ENCODE measurements around the gene PPM1D. TPM values are rescaled to one million over a fixed set of nuclear protein-coding genes. Genes with fewer than 3 reads are reported as not detected.

PPM1D gene
- total and polyA plus RNA-seq, 2 donors (not counting 1 experiment from before 2014, with no cell fraction given) = 6.5 to 27.2 TPM

GRCh38 chr17:60678118-60678444, 78.1 kb downstream of the PPM1D start:
- Histone ChIP-seq H3K9me3 (ENCODE audit: control extremely low read depth in 1 of 3, control insufficient read depth in 2 of 3, insufficient read depth in 1 of 3, low read length in 2 of 3) (no peaks in the 10 kb centered on the region), H3K79me2 (ENCODE audit: control insufficient read depth, insufficient read depth, low read length) (peaks cover 9% of the 10 kb centered on the region), H3K36me3 (replicated peaks in 1 of 2; ENCODE audit: control extremely low read depth in 1 of 2, control insufficient read depth in 1 of 2, extremely low read depth in 1 of 2, insufficient read depth in 2 of 2, low read length in 1 of 2) (peaks cover 0 to 3% of the 10 kb centered on the region in 2 experiments), H3K27me3 (replicated peaks in 1 of 4; ENCODE audit: control extremely low read depth in 1 of 4, control insufficient read depth in 3 of 4, insufficient read depth in 4 of 4, low read length in 3 of 4) (no peaks in the 10 kb centered on the region), H3K27ac (ENCODE audit: low read length in 2 of 2) (peak overlapping the region; percentile 67 to 79), H4K20me1 (ENCODE audit: control insufficient read depth, insufficient read depth, low read length, poor library complexity, severe bottlenecking) (no peaks in the 10 kb centered on the region), H3K4me2 (replicated peaks; ENCODE audit: low read depth, low read length, poor library complexity, severe bottlenecking) (peak overlapping the region; percentile 80), H3K9ac (ENCODE audit: low read length) (peak overlapping the region; percentile 84), H2AFZ (ENCODE audit: insufficient read depth, low read depth, low read length, poor library complexity, severe bottlenecking) (peak overlapping the region; percentile 95), H3K4me3 (ENCODE audit: control extremely low read depth in 1 of 5, extremely low read depth in 1 of 5, insufficient read depth in 1 of 5, low read depth in 2 of 5, low read length in 4 of 5) (peak overlapping the region; percentile 78 to 99 (median 96)), H3K4me1 (ENCODE audit: control insufficient read depth in 2 of 2, insufficient read depth in 2 of 2, low read length in 2 of 2) (peaks cover 9 to 12% of the 10 kb centered on the region in 2 donors)
- DNase-seq = no peak
- H3K4me1 Mint-ChIP-seq = peaks cover 19% of the 10 kb centered on the region
- WGBS (ENCODE audit: insufficient coverage) = 3% methylated on average over 4 of the region's 6 CpGs
- H3K9me3 Mint-ChIP-seq (ENCODE audit: insufficient read depth) = peaks cover 2% of the 10 kb centered on the region
- CTCF ChIA-PET = interaction anchor here (1.0 to 1.5 kb wide), 4 partner anchors 37 to 1571 kb away, joined by 3 to 8 read pairs (median 6); partner anchors contain the start of gene TRIM37
- POLR2A ChIA-PET = interaction anchor here (1.6 kb wide), 1 partner anchor 78 kb away, joined by 4 read pairs; the partner anchor contains the start of gene PPM1D
- no peaks in the 10 kb centered on the region for H3K27me3 Mint-ChIP-seq
- peak overlapping the region; percentile 97 for H3K4me3 Mint-ChIP-seq
- intact Hi-C loops (cut with micrococcal nuclease) = loop anchor here (5.0 kb wide), 2 partner anchors 716 to 1111 kb away; partner anchors contain the start of genes DHX40 and RNFT1
- no peak for ATAC-seq (ENCODE audit: low read depth)
- H3K27ac Mint-ChIP-seq = peak overlapping the region; percentile 96
- no peak for TF ChIP-seq CTCF (IDR thresholded peaks at IDR 0.05)
- no peak for TF ChIP-seq EZH2 (IDR thresholded peaks at IDR 0.05; ENCODE audit: borderline replicate concordance, insufficient read depth, low read depth, low read length, poor library complexity, severe bottlenecking)

- DNase-seq (no peak), ATAC-seq (ENCODE audit: low read depth) (no peak)
- CTCF ChIA-PET = no interaction called here
- H3K27me3 ChIP-seq (replicated peaks in 1 of 4; ENCODE audit: control extremely low read depth in 1 of 4, control insufficient read depth in 3 of 4, insufficient read depth in 4 of 4, low read length in 3 of 4) = no peaks in the 10 kb centered on the region
- intact Hi-C loops (cut with micrococcal nuclease) = loop anchor here (5.0 kb wide), 2 partner anchors 717 to 1112 kb away; partner anchors contain the start of genes DHX40 and RNFT1
- H3K27ac Mint-ChIP-seq = no peak overlapping the region
- no peak overlapping the region for H3K4me3 ChIP-seq (ENCODE audit: control extremely low read depth in 1 of 5, extremely low read depth in 1 of 5, insufficient read depth in 1 of 5, low read depth in 2 of 5, low read length in 4 of 5)
- no peak overlapping the region for H3K4me2 ChIP-seq (replicated peaks; ENCODE audit: low read depth, low read length, poor library complexity, severe bottlenecking)
- peaks cover 2 to 10% of the 10 kb centered on the region in 2 experiments for H3K36me3 ChIP-seq (replicated peaks in 1 of 2; ENCODE audit: control extremely low read depth in 1 of 2, control insufficient read depth in 1 of 2, extremely low read depth in 1 of 2, insufficient read depth in 2 of 2, low read length in 1 of 2)
- peaks cover 9% of the 10 kb centered on the region for H3K79me2 ChIP-seq (ENCODE audit: control insufficient read depth, insufficient read depth, low read length)
- H3K4me1 Mint-ChIP-seq = peaks cover 19% of the 10 kb centered on the region
- WGBS (ENCODE audit: insufficient coverage) = no CpG with 5 or more reads among the region's 4 CpGs
- no peaks in the 10 kb centered on the region for H3K27me3 Mint-ChIP-seq
- no peak overlapping the region for H3K27ac ChIP-seq (ENCODE audit: low read length in 2 of 2)
- no peaks in the 10 kb centered on the region for H4K20me1 ChIP-seq (ENCODE audit: control insufficient read depth, insufficient read depth, low read length, poor library complexity, severe bottlenecking)
- no peak overlapping the region for H2AFZ ChIP-seq (ENCODE audit: insufficient read depth, low read depth, low read length, poor library complexity, severe bottlenecking)
- peaks cover 9 to 12% of the 10 kb centered on the region in 2 donors for H3K4me1 ChIP-seq (ENCODE audit: control insufficient read depth in 2 of 2, insufficient read depth in 2 of 2, low read length in 2 of 2)
- TF ChIP-seq EZH2 (IDR thresholded peaks at IDR 0.05; ENCODE audit: borderline replicate concordance, insufficient read depth, low read depth, low read length, poor library complexity, severe bottlenecking) (no peak), CTCF (IDR thresholded peaks at IDR 0.05) (no peak)
- H3K9ac ChIP-seq (ENCODE audit: low read length) = no peak overlapping the region
- H3K9me3 Mint-ChIP-seq (ENCODE audit: insufficient read depth) = peaks cover 2% of the 10 kb centered on the region
- POLR2A ChIA-PET = no interaction called here
- H3K4me3 Mint-ChIP-seq = peak overlapping the region; percentile 50
- H3K9me3 ChIP-seq (ENCODE audit: control extremely low read depth in 1 of 3, control insufficient read depth in 2 of 3, insufficient read depth in 1 of 3, low read length in 2 of 3) = no peaks in the 10 kb centered on the region
Observed at GRCh38 chr17:60679287-60679686, 79.3 kb downstream of the PPM1D start.
